Smooth muscle cell (in vitro differentiated cells): ENCODE measurements around the gene MTRR. TPM values are rescaled to one million over a fixed set of nuclear protein-coding genes. Genes with fewer than 3 reads are reported as not detected.
"Not testable (repeated sequence)": the region's sequence is repeated elsewhere in the genome, so short reads cannot be mapped to it uniquely, and the experiment has no call there.

Source experiments
- DNase-seq: peaks from one replicate; lab custom pipeline; 2025; ENCODE audit not compliant: unreplicated experiment; lab: John Stamatoyannopoulos, UW
- H2AFZ ChIP-seq: fragments of 200-600 bp; sonication (generic); 2 replicates; pipeline ENCODE4 v1.6.0; 2016; ENCODE audit warnings: antibody characterized with exemption, low read depth, mild to moderate bottlenecking
- H3F3A ChIP-seq: fragments of 200-600 bp; sonication (generic); 2 replicates; pipeline ENCODE4 v1.6.0; 2017; ENCODE audit warnings: antibody characterized with exemption, low read depth
- H3K27ac ChIP-seq: fragments of 200-600 bp; sonication (generic); 2 replicates; pipeline ENCODE4 v1.5.1; 2016; ENCODE audit warnings: low read depth, mild to moderate bottlenecking
- H3K27me3 ChIP-seq: fragments of 200-600 bp; sonication (generic); 2 replicates; pipeline ENCODE4 v1.6.1; 2016; ENCODE audit warnings: low read depth, mild to moderate bottlenecking
- H3K36me3 ChIP-seq: fragments of 200-600 bp; sonication (generic); 2 replicates; pipeline ENCODE4 v1.5.1; 2016; ENCODE audit warnings: low read depth
- H3K4me1 ChIP-seq: fragments of 200-600 bp; sonication (generic); 2 replicates; pipeline ENCODE4 v1.5.1; 2016; ENCODE audit warnings: low read depth
- H3K4me2 ChIP-seq: fragments of 200-600 bp; sonication (generic); 2 replicates; pipeline ENCODE4 v1.6.0; 2016; ENCODE audit warnings: mild to moderate bottlenecking
- H3K4me3 ChIP-seq: fragments of 200-600 bp; sonication (generic); 2 replicates; pipeline ENCODE4 v1.5.1; 2016; ENCODE audit warnings: mild to moderate bottlenecking
- H3K79me2 ChIP-seq: fragments of 200-600 bp; sonication (generic); 2 replicates; pipeline ENCODE4 v1.6.0; 2016; ENCODE audit warnings: low read depth, mild to moderate bottlenecking
- H3K9ac ChIP-seq: fragments of 200-600 bp; sonication (generic); 2 replicates; pipeline ENCODE4 v1.6.0; 2016; ENCODE audit warnings: low read depth
- H3K9me3 ChIP-seq: fragments of 200-600 bp; sonication (generic); replicated peaks from 2 replicates; pipeline ENCODE4 v1.5.1; 2016; ENCODE audit warnings: low read depth
- H4K20me1 ChIP-seq: fragments of 200-600 bp; sonication (generic); 2 replicates; pipeline ENCODE4 v1.6.0; 2016; ENCODE audit warnings: low read depth
- CTCF ChIP-seq: fragments of 200-600 bp; sonication (generic); IDR thresholded peaks from 2 replicates; pipeline ENCODE4 v1.5.1; 2017; ENCODE audit warnings: borderline replicate concordance, mild to moderate bottlenecking, antibody characterized with exemption; ENCODE audit not compliant: insufficient read depth, poor library complexity, severe bottlenecking
- WGBS: methylation state at CpG from one replicate; pipeline ENCODE4 v1.1.7; 2016; ENCODE audit warnings: low lambda C conversion rate; 5-methylcytosine and 5-hydroxymethylcytosine counted together
- polyA plus RNA-seq: library from polyadenylated mRNA; unstranded; fragments of >200 nt; fragmentation: Nextera tagmentation; extraction: Ambion mirVana; gene quantifications from 2 replicates; pipeline ENCODE4 v1.2.1, GENCODE V29; 2016
- total RNA-seq: library from RNA; depleted of rRNA; stranded (reverse); fragments of >200 nt; gene quantifications from 2 replicates; pipeline ENCODE4 v1.2.3, GENCODE V29; 2014

The MTRR gene
- total and polyA plus RNA-seq, 2 experiments from 2014 or later = 16.2 to 23.7 TPM

- Histone ChIP-seq H3K27me3 (no peaks in the 10 kb centered on the region), H3K36me3 (peaks cover 12% of the 10 kb centered on the region), H3K4me1 (no peaks in the 10 kb centered on the region), H3F3A (no peaks in the 10 kb centered on the region), H3K79me2 (no peaks in the 10 kb centered on the region), H3K9ac (no peak overlapping the region), H3K27ac (no peak overlapping the region), H3K4me3 (no peak overlapping the region), H3K4me2 (no peak overlapping the region), H3K9me3 (peaks cover 15% of the 10 kb centered on the region), H4K20me1 (no peaks in the 10 kb centered on the region), H2AFZ (no peak overlapping the region)
- no peak for TF ChIP-seq CTCF
- DNase-seq = no peak
- 100% methylated on average over 1 of the region's 1 CpG for WGBS
Measured at GRCh38 chr5:7908317-7908716, 39.4 kb downstream of the MTRR start.

GRCh38 chr5:7910738-7911428 is 41.9 kb downstream of the MTRR start:
- Histone ChIP-seq H3K9ac (no peak overlapping the region), H2AFZ (no peak overlapping the region), H3K27me3 (no peaks in the 10 kb centered on the region), H3K79me2 (no peaks in the 10 kb centered on the region), H4K20me1 (no peaks in the 10 kb centered on the region), H3K4me1 (no peaks in the 10 kb centered on the region), H3K9me3 (peaks cover 15% of the 10 kb centered on the region), H3F3A (no peaks in the 10 kb centered on the region), H3K4me2 (no peak overlapping the region), H3K4me3 (no peak overlapping the region), H3K36me3 (peaks cover 12% of the 10 kb centered on the region), H3K27ac (no peak overlapping the region)
- no peak for DNase-seq
- WGBS = 98% methylated on average over 2 of the region's 2 CpGs
- no peak for TF ChIP-seq CTCF

GRCh38 chr5:7911429-7911771 is 42.5 kb downstream of the MTRR start:
- H3K4me3 ChIP-seq, H3K27me3 ChIP-seq, H3K79me2 ChIP-seq, H4K20me1 ChIP-seq, H3F3A ChIP-seq, DNase-seq, H3K4me1 ChIP-seq, H3K27ac ChIP-seq, H3K4me2 ChIP-seq, H2AFZ ChIP-seq, H3K9ac ChIP-seq: not testable (repeated sequence)
- WGBS = 92% methylated on average over 3 of the region's 3 CpGs
- H3K9me3 ChIP-seq = peaks cover 15% of the 10 kb centered on the region
- H3K36me3 ChIP-seq = peaks cover 12% of the 10 kb centered on the region

- TF ChIP-seq CTCF = no peak
- no peak for DNase-seq
- 83% methylated on average over 6 of the region's 6 CpGs for WGBS
- no peaks in the 10 kb centered on the region for H3K9me3 ChIP-seq
- H3F3A ChIP-seq = no peaks in the 10 kb centered on the region
- no peak overlapping the region for H3K27ac ChIP-seq
- no peak overlapping the region for H3K4me2 ChIP-seq
- H3K36me3 ChIP-seq = no peaks in the 10 kb centered on the region
- no peaks in the 10 kb centered on the region for H3K79me2 ChIP-seq
- H3K4me1 ChIP-seq = no peaks in the 10 kb centered on the region
- H4K20me1 ChIP-seq = no peaks in the 10 kb centered on the region
- H3K9ac ChIP-seq = no peak overlapping the region
- H3K4me3 ChIP-seq = no peak overlapping the region
- no peak overlapping the region for H2AFZ ChIP-seq
- no peaks in the 10 kb centered on the region for H3K27me3 ChIP-seq
Measured at GRCh38 chr5:7916171-7916804, 47.3 kb downstream of the MTRR start.
